ENCODE measurements around the gene ZNF629. TPM values are rescaled to one million over a fixed set of nuclear protein-coding genes. Genes with fewer than 3 reads are reported as not detected.

The ZNF629 gene
- total and polyA plus RNA-seq, 8 donors: 4.5 to 8.6 (median 6.0) TPM

DNA sequence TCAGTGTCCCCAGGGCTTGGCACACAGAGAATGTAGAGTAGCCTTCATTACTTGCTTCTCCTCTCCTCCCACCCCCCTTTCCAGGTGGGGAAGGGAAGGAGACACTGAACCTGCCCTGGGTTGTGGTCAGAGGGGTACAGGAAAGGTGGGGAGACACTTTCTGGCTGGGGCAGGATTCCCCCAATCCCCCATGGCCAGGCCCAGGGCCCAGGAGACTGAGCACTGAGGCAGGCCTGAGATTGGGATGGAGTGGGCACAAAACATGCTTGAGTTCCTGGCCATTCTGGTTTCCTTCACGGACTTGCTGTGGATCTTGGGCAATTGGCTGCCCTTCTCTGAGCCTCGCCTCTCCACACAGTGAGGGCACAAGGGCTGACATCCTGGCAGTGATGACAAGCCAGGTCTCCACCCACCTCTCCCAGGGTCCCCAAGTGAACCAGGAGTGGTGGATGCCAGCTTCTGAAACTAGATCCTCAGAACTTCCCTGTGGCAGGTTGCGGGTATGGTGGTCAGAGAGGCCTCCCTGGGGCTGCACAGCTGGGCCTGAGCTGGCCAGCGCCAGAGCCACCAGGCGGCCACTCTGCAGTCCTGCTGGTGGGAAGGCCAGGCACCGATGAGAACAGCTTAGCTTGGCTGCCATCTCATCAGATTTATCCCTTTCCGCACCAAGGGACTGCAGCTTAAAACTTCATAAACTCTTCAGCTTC is 9.3 kb downstream of the ZNF629 start:
- ATAC-seq (no peak), DNase-seq (peak in 1 of 6 donors; percentile 16), FAIRE-seq (no peak)
- 86 to 88% methylated on average over 7 of the region's 7 CpGs for WGBS, 2 donors
- Histone ChIP-seq H3K9me3 (no peaks in the 10 kb centered on the region), H3K27me3 (no peaks in the 10 kb centered on the region), H3K4me3 (no peak overlapping the region), H3K27ac (no peak overlapping the region), H3K4me1 (peaks cover 0 to 8% (median 5%) of the 10 kb centered on the region in 3 donors), H3K36me3 (peaks cover 0 to 11% (median 6%) of the 10 kb centered on the region in 3 donors)
- TF ChIP-seq, protein P1, sequence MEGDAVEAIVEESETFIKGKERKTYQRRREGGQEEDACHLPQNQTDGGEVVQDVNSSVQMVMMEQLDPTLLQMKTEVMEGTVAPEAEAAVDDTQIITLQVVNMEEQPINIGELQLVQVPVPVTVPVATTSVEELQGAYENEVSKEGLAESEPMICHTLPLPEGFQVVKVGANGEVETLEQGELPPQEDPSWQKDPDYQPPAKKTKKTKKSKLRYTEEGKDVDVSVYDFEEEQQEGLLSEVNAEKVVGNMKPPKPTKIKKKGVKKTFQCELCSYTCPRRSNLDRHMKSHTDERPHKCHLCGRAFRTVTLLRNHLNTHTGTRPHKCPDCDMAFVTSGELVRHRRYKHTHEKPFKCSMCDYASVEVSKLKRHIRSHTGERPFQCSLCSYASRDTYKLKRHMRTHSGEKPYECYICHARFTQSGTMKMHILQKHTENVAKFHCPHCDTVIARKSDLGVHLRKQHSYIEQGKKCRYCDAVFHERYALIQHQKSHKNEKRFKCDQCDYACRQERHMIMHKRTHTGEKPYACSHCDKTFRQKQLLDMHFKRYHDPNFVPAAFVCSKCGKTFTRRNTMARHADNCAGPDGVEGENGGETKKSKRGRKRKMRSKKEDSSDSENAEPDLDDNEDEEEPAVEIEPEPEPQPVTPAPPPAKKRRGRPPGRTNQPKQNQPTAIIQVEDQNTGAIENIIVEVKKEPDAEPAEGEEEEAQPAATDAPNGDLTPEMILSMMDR (IDR thresholded peaks at IDR 0.05): no peak
- intact Hi-C loops (cut with DNase I): no loop called here

DNA sequence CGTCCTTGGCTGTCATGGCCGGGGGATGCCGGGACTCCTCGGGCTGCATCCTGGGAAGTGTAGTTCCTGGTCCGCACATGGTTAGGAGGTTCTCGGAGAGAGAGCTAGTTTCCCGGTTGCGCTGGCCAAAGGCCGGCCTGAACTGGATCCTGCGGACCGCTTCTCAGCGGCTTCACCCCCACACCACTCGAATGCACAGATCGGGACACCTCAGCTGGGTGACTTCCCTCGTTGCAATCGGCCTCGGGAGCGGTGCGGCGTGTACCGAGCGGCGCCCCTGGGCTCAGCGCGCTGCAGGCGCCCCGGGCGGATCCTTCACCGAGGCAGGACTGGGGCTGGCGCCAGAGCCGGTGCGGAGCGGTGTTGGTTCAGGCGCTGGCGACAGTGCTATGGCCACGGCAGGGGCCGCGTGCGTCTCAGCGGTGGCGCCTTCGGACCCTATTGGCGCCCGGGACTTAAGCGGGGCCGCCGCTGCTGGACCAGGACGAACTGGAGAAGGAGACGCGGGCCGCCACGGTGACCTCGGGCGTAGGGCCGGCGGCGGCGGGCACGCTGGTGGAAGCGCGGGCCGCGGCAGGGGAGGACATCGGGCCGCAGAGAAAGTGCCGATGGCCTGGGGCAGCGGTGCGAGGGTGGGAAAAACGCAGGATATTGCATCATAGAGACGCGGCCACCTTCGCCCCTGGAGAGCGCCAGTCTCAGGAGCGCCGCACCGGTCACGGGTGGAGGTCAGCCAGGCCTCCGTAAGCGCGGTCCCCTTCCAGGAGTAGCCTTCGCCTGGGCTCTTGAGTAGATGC is 11.4 kb downstream of the ZNF629 start:
- FAIRE-seq (no peak), ATAC-seq (peak; percentile 84 to 93 (median 90)), DNase-seq (peak; percentile 72 to 91 (median 84))
- WGBS, 2 donors: 0 to 1% methylated on average over 74 to 81 of the region's 81 CpGs
- Histone ChIP-seq H3K27me3 (no peaks in the 10 kb centered on the region), H3K9me3 (no peaks in the 10 kb centered on the region), H3K36me3 (peaks cover 2 to 18% (median 15%) of the 10 kb centered on the region in 3 donors), H3K4me3 (peak overlapping the region; percentile 54 to 89 (median 64)), H3K27ac (peak overlapping the region; percentile 67 to 89 (median 76)), H3K4me1 (peaks cover 0 to 8% (median 5%) of the 10 kb centered on the region in 3 donors)
- TF ChIP-seq, protein P1 (IDR thresholded peaks at IDR 0.05): no peak
- intact Hi-C loops (cut with DNase I): no loop called here

- Histone ChIP-seq H3K4me3 (peak overlapping the region; percentile 54 to 89 (median 64)), H3K36me3 (peaks cover 2 to 24% (median 18%) of the 10 kb centered on the region in 3 donors), H3K9me3 (no peaks in the 10 kb centered on the region), H3K27me3 (no peaks in the 10 kb centered on the region), H3K27ac (peak overlapping the region; percentile 67 to 89 (median 76)), H3K4me1 (peaks cover 0 to 8% (median 5%) of the 10 kb centered on the region in 3 donors)
- WGBS, 2 donors: 10% methylated on average over 15 of the region's 15 CpGs
- TF ChIP-seq, protein P1 (IDR thresholded peaks at IDR 0.05): no peak
- DNase-seq: no peak
- intact Hi-C loops (cut with DNase I): no loop called here
- FAIRE-seq: no peak
- no peak for ATAC-seq
Observed at GRCh38 chr16:30775131-30775391, 11.9 kb downstream of the ZNF629 start.

- intact Hi-C loops (cut with DNase I): no loop called here
- no peaks in the 10 kb centered on the region for H3K27me3 ChIP-seq
- DNase-seq: peak in 2 of 6 donors; percentile 42 to 72
- H3K4me3 ChIP-seq: peak overlapping the region in 3 of 4 donors; percentile 59 to 89 (median 68)
- no peak for FAIRE-seq
- H3K9me3 ChIP-seq: no peaks in the 10 kb centered on the region
- peaks cover 0 to 8% (median 5%) of the 10 kb centered on the region in 3 donors for H3K4me1 ChIP-seq
- H3K36me3 ChIP-seq: peaks cover 2 to 29% (median 18%) of the 10 kb centered on the region in 3 donors
- H3K27ac ChIP-seq: peak overlapping the region in 3 of 4 donors; percentile 67 to 80 (median 73)
- ATAC-seq: peak in 3 of 4 donors; percentile 4 to 15 (median 14)
- TF ChIP-seq, protein P1 (IDR thresholded peaks at IDR 0.05): no peak
- 54 to 56% methylated on average over 8 of the region's 8 CpGs for WGBS, 2 donors
Observed at GRCh38 chr16:30774367-30775130, 12.5 kb downstream of the ZNF629 start.

Data from pancreas (tissue), 10 donors.